ENCODE data around the gene FLT4. TPM values are rescaled to one million over a fixed set of nuclear protein-coding genes. Genes with fewer than 3 reads are reported as not detected.

The FLT4 gene
- total RNA-seq (1 to 10 TPM; 1.6 to 9.5 (median 6.4) TPM), polyA plus RNA-seq (1 to 10 TPM in 2 of 3 donors, under 1 TPM in 1; 0.93 to 1.8 (median 1.1) TPM)
- long read RNA-seq, donor 1 = 0 reads
- long read RNA-seq, donor 2 = 0 reads
- long read RNA-seq, donor 3 = 0 reads
- long read RNA-seq, donor 4 = 0 reads
- long read RNA-seq, donor 5 = 0 reads
- long read RNA-seq, donor 6, partial matches to known transcripts = 0 of 1 reads
- long read RNA-seq, donor 6, other reads (novel, unspliced or antisense) = 0 of 1 reads
- long read RNA-seq, donor 7, full-length matches to known transcripts = 1 of 1 reads
- long read RNA-seq, donor 7, partial matches to known transcripts = 0 of 1 reads
- long read RNA-seq, donor 7, other reads (novel, unspliced or antisense) = 0 of 1 reads
- long read RNA-seq, donor 8, full-length matches to known transcripts = 1 of 1 reads
- long read RNA-seq, donor 8, partial matches to known transcripts = 0 of 1 reads
- long read RNA-seq, donor 8, other reads (novel, unspliced or antisense) = 0 of 1 reads
- long read RNA-seq, donor 9 = 0 reads
- long read RNA-seq, donor 10 = 0 reads

DNA sequence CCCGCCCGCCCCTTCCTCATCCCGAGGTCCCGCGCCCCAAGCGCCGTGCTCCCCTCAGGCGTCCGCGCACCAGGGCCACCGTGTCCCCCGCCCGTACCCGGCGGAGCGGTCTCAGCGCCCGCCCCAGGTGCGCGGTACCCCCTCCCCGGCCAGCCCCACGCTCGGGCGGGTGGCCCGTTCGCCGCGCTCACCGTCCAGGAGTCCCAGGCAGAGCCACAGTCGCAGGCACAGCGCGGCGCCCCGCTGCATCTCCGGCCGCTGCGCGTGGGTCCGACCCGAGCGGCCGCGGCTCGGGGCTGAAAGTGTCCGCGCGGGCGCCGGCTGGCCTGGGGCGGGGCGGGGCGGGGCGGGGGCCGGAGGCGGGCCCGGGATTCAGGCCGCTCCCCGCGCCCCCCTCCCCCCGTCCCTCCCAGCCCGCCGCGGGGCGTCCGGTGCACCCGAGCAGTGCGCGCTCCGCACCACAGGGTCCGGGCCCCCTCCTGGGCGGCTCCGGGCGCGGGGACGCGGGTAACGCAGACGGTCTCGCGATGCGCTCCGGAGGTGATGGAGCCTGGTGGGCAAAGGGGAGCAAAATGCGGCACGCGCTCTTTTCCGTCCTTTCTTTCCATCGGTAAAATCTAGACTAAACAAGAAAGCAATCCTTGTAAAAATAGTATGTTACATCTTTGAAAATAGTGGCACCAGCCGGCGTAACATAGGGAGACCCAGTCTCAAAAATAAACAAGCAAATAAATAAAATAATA lies at the start of gene FLT4:
Gene FLT4 (minus strand): TSS at position 304 of the 743 bp plus-strand sequence. CDS start 55 bp downstream, at position 249.
- WGBS, 5 donors = 0 to 2% (median 1%) methylated on average over 14 to 89 of the region's 89 CpGs
- H3K4me1 ChIP-seq = peaks cover 12 to 22% (median 19%) of the 10 kb centered on the region in 4 donors
- peak in 1 of 2 donors; percentile 21 for DNase-seq
- no peaks in the 10 kb centered on the region for H3K36me3 ChIP-seq
- H3K27me3 ChIP-seq = peaks cover 11 to 88% (median 57%) of the 10 kb centered on the region in 3 donors
- no peak within 1 kb of the TSS for H3K27ac ChIP-seq
- H3K9me3 ChIP-seq = no peaks in the 10 kb centered on the region
- TF ChIP-seq, protein P1, sequence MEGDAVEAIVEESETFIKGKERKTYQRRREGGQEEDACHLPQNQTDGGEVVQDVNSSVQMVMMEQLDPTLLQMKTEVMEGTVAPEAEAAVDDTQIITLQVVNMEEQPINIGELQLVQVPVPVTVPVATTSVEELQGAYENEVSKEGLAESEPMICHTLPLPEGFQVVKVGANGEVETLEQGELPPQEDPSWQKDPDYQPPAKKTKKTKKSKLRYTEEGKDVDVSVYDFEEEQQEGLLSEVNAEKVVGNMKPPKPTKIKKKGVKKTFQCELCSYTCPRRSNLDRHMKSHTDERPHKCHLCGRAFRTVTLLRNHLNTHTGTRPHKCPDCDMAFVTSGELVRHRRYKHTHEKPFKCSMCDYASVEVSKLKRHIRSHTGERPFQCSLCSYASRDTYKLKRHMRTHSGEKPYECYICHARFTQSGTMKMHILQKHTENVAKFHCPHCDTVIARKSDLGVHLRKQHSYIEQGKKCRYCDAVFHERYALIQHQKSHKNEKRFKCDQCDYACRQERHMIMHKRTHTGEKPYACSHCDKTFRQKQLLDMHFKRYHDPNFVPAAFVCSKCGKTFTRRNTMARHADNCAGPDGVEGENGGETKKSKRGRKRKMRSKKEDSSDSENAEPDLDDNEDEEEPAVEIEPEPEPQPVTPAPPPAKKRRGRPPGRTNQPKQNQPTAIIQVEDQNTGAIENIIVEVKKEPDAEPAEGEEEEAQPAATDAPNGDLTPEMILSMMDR (IDR thresholded peaks at IDR 0.05) = no peak
- H3K4me3 ChIP-seq = peak within 1 kb of the TSS; percentile 40 to 55 (median 44)
- intact Hi-C loops (cut with DNase I; ENCODE audit: low total_unique reads) = no loop called here

DNA sequence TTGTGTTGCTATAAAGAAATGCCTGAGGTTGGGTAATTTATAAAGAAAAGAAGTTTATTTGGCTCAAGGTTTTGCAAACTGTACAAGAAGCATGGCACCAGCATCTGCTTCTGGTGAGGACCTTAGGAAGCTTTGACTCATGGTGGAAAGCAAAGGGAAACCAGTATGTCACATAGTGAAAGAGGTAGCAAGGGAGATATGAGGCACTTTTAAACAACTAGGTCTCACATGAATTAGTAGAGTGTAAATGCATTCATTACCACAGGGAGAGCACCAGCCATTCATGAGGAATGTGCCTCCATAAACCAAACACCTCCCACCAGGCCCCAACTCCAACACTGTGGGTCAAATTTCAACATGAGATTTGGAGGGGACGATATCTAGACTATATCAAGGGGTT lies 49.6 kb upstream of the FLT4 start:
- Histone ChIP-seq H3K27ac (no peak overlapping the region), H3K4me1 (no peaks in the 10 kb centered on the region), H3K9me3 (peaks cover 0 to 19% (median 16%) of the 10 kb centered on the region in 4 donors), H3K4me3 (no peak overlapping the region), H3K36me3 (no peaks in the 10 kb centered on the region), H3K27me3 (peaks cover 0 to 7% (median 0%) of the 10 kb centered on the region in 3 donors)
- 61 to 84% (median 73%) methylated on average over 1 of the region's 1 CpG for WGBS, 5 donors
- TF ChIP-seq EP300 (IDR thresholded peaks at IDR 0.05) (no peak), POLR2A (IDR thresholded peaks at IDR 0.05) (no peak), POLR2AphosphoS5 (IDR thresholded peaks at IDR 0.05) (no peak)
- TF ChIP-seq, protein P1 (IDR thresholded peaks at IDR 0.05) = no peak
- intact Hi-C loops (cut with DNase I; ENCODE audit: low total_unique reads) = no loop called here
- DNase-seq = no peak

DNA sequence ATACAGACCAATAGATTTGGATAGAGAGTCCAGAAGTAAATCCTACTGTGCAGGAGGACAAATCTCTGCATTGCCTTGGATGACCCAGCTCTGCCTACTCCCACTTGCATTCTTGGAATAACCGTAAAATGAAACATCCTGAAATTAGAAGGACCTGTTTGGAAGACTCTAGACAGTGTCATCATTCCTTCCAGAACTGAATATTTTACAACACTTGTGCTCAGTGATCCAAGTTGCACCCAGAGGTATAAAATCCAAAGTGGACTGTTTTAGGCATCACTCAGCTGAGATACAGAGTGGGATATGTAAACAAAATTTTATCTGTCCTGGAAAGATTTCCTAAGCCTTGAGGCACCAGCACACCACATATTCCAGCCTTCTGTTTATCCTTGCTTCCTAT lies 46.7 kb upstream of the FLT4 start:
- intact Hi-C loops (cut with DNase I; ENCODE audit: low total_unique reads) = no loop called here
- no peak for DNase-seq
- Histone ChIP-seq H3K4me3 (no peak overlapping the region), H3K4me1 (no peaks in the 10 kb centered on the region), H3K27me3 (peaks cover 0 to 20% (median 11%) of the 10 kb centered on the region in 3 donors), H3K36me3 (no peaks in the 10 kb centered on the region), H3K27ac (no peak overlapping the region), H3K9me3 (peaks cover 0 to 19% (median 16%) of the 10 kb centered on the region in 4 donors)
- 84 to 100% (median 94%) methylated on average over 1 of the region's 1 CpG for WGBS, 5 donors
- TF ChIP-seq, protein P1 (IDR thresholded peaks at IDR 0.05) = no peak
- no peak for TF ChIP-seq POLR2A (IDR thresholded peaks at IDR 0.05)
- TF ChIP-seq EP300 (IDR thresholded peaks at IDR 0.05) = no peak
- TF ChIP-seq POLR2AphosphoS5 (IDR thresholded peaks at IDR 0.05) = no peak

DNA sequence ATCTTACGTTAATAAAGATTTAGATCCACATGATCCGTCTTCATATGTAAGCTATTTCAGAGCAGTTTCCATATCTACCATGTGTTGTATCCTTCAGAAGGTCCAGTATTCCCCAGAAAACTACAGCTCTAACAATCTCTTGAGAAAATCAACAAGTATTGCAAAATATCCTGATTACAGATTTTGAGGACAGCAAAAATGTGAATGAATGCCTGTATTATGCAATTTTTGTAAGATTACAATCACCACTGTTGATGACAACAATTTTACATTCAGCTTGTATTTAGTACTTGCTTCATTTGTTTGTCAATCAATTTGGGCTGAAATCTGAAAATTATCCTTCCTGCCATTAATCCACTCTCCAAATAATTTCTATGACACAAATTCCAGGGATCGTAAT lies 43.0 kb upstream of the FLT4 start:
- Histone ChIP-seq H3K4me1 (no peaks in the 10 kb centered on the region), H3K4me3 (no peak overlapping the region), H3K36me3 (no peaks in the 10 kb centered on the region), H3K9me3 (peaks cover 0 to 19% (median 10%) of the 10 kb centered on the region in 4 donors), H3K27ac (no peak overlapping the region), H3K27me3 (peaks cover 0 to 38% (median 17%) of the 10 kb centered on the region in 3 donors)
- WGBS, 5 donors = 55 to 91% (median 70%) methylated on average over 3 of the region's 3 CpGs
- intact Hi-C loops (cut with DNase I; ENCODE audit: low total_unique reads) = no loop called here
- TF ChIP-seq, protein P1 (IDR thresholded peaks at IDR 0.05) = no peak
- TF ChIP-seq EP300 (IDR thresholded peaks at IDR 0.05) (no peak), POLR2AphosphoS5 (IDR thresholded peaks at IDR 0.05) (no peak), POLR2A (IDR thresholded peaks at IDR 0.05) (no peak)
- DNase-seq = no peak
